Measurements from ENCODE around the gene FAM53B.

FAM53B gene

GRCh38 chr10:124742413-124743190 lies 1.6 kb downstream of the FAM53B start:
- no peaks in the 10 kb centered on the region for H3K36me3 ChIP-seq
- H3K9me3 ChIP-seq: no peaks in the 10 kb centered on the region
- peak overlapping the region; percentile 92 for H3K4me2 ChIP-seq
- peak overlapping the region; percentile 96 for H3K4me3 ChIP-seq
- peaks cover 50% of the 10 kb centered on the region for H4K20me1 ChIP-seq
- TF ChIP-seq Cebpa-rat (IDR thresholded peaks at IDR 0.05): no peak
- H3K27me3 ChIP-seq: no peaks in the 10 kb centered on the region
- H3K4me1 ChIP-seq: peaks cover 61% of the 10 kb centered on the region
- peak overlapping the region; percentile 93 for H3K27ac ChIP-seq
- peak overlapping the region; percentile 96 for H3K9ac ChIP-seq

DNA sequence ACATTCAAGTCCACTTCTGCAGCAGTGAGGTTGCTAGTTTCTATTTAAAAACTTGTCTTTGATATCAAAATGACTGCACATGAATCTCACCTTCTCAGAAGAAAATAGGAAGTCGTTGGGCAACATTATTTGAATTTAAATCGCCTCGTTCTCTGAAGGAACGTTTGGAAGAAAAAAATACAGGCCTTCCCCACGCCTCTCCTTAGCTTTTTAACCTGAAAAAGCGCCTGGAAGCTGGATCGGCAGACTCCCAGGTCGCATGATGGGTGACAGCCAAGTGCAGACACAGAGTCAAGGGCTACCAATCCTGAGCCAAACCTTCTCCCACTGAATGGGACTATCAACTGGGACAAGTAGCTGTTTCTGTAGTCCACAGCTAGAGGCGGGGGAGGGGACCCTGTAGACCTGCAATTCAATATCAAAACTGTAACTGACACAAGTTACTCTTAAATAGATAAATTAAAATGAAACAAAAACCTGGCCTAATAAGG lies 2.2 kb downstream of the FAM53B start:
- TF ChIP-seq Cebpa-rat (IDR thresholded peaks at IDR 0.05): no peak
- Histone ChIP-seq H3K4me1 (peaks cover 67% of the 10 kb centered on the region), H3K9me3 (no peaks in the 10 kb centered on the region), H4K20me1 (peaks cover 56% of the 10 kb centered on the region), H3K27ac (peak overlapping the region; percentile 93; the same call in 1 of the 2 replicates), H3K36me3 (no peaks in the 10 kb centered on the region), H3K9ac (peak overlapping the region; percentile 96), H3K27me3 (no peaks in the 10 kb centered on the region), H3K4me3 (peak overlapping the region; percentile 96), H3K4me2 (peak overlapping the region; percentile 92)

DNA sequence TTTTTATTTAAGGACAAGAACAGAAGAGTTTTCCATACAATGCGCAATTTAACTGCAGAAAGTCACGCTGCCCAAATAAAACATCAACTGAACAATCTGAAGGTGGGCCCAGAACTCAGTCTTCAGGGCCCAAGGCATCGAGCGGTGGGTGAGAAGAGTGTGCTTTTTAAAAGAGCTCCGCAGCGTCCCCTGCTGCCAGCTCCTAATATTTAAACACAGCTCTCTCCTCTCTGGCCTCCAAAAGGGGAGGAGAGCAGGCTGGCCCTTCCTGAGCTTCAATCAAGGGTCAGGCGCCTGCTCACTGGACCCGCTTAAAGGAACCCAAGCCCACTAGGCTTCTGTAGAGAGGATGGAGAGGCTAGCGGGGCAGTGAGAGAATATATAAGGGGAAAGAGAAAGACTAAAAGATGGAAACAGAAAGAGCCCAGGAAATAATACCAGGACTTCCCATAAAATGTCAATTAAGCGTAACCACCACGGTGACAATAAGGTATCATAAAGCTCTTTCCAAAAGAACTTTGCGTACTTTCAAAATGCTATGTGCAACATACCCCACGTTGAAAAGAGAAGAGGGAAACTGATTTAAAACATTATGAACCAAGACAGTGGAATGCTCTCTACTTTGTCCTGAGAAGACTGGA lies 2.8 kb downstream of the FAM53B start:
- Histone ChIP-seq H3K27me3 (no peaks in the 10 kb centered on the region), H3K36me3 (no peaks in the 10 kb centered on the region), H3K9me3 (no peaks in the 10 kb centered on the region), H3K9ac (peak overlapping the region; percentile 96), H3K4me1 (peaks cover 73% of the 10 kb centered on the region), H4K20me1 (peaks cover 62% of the 10 kb centered on the region), H3K27ac (peak overlapping the region; percentile 39; the same call in 1 of the 2 replicates), H3K4me3 (peak overlapping the region; percentile 96), H3K4me2 (peak overlapping the region; percentile 92)
- TF ChIP-seq Cebpa-rat (IDR thresholded peaks at IDR 0.05): no peak

DNA sequence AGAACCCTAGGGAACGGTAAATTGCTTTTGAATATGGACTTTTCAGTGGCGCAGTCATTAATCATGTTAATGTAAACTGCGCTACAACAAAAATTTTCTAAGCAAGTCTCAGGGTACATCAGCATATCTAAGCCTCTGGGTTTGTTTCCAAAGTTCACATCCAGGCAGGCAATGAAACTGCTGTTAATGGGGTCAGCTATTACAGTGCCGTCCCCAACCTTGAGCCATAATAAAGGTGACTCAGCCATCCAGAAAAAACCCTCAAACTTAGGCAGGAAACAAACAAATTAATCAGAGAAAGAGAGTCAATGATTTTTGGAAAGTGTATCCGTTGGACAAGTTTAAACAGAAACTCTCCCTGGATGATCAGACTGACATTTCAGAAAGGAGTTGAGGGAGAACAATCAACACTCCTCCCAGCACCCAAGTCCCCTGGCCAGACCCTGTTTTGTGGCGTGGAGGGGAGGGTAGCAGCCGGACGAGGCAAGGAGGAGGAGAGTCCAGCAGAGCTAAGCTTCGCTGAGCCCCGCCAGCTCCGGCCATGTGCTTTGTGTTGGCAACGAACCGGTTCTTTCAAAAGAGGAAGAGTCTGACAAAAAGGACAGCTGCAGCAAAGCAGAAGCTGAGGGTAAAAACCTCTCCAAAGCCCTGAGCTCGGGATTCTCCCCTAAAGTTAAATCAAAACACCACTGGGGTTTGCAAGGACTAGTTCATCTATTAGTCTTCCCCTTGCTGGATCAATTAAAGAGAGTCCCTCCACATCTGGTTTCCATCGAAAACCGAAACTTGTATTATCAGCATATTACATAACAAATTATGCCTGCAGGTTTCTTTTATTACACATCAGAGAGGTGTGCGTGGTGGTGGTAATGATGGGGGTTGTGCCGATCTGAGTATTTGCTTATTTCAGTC lies 3.6 kb downstream of the FAM53B start:
- Histone ChIP-seq H4K20me1 (peaks cover 70% of the 10 kb centered on the region), H3K27ac (peak overlapping the region; percentile 83), H3K36me3 (no peaks in the 10 kb centered on the region), H3K4me1 (peaks cover 80% of the 10 kb centered on the region), H3K9ac (peak overlapping the region; percentile 73), H3K4me3 (peak overlapping the region; percentile 96), H3K27me3 (no peaks in the 10 kb centered on the region), H3K9me3 (no peaks in the 10 kb centered on the region), H3K4me2 (peak overlapping the region; percentile 92)
- TF ChIP-seq Cebpa-rat (IDR thresholded peaks at IDR 0.05): no peak

DNA sequence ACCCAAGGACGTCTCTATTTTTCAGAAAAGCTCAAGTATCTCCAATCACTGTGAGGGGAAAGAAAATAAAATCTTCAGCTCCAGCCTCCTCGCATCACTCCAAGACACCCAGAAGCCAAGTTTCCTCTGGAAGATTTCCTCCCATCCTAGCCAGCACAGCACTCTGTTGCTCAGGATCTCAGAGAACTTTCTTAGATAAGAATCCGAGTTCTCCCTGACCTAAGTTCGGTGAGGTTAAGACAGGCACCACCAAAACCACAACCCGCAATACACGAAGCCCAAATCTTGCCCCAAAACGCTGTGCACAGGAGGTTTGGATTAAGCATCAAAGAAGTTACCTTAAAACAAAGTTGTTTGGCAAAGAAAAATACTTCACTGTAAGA lies 4.2 kb downstream of the FAM53B start:
- Histone ChIP-seq H3K36me3 (no peaks in the 10 kb centered on the region), H3K9me3 (no peaks in the 10 kb centered on the region), H4K20me1 (peaks cover 76% of the 10 kb centered on the region), H3K4me3 (no peak overlapping the region), H3K4me2 (peak overlapping the region; percentile 92), H3K27ac (peak overlapping the region; percentile 83), H3K9ac (peak overlapping the region; percentile 73), H3K4me1 (peaks cover 81% of the 10 kb centered on the region), H3K27me3 (no peaks in the 10 kb centered on the region)
- TF ChIP-seq Cebpa-rat (IDR thresholded peaks at IDR 0.05): no peak

DNA sequence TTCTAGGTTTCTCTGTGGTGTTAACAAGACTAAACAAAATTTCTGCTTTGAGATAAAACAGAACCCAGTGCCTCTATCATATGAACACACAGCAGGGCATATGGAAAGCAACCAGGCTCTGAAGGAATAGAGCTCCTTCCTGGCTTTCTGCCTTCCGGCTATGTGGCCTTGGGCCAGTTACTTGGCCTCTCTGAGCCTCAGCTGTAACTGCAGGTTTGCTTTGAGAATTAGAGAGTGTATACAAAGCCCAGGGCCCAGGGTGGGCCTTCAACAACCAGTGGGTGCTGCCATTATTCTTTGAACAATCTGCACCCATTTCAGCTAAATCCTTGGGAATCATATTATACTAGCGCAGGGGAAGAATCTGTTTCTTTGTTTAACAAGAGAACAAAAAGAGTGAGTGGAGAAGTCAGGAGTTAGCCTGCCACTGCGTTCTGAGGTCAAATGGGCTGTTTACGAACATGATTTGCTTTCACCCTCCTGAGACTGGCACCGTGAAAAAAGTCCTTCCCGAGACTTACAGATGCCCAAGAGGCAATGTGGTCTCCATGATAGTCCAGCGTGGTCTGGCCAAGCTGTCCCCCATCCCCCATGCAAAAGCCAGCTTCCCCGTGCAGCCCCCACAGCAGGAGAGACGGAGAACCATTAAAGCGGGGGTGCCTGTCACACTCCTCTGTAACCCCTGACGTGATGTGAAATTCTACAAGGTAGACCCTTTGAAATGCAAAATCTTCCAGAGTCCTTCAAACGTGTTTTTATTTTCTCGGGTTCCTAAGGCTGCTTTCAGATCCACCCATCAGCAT lies 4.9 kb downstream of the FAM53B start:
- Histone ChIP-seq H3K4me1 (peaks cover 84% of the 10 kb centered on the region), H3K4me2 (peak overlapping the region; percentile 92), H3K36me3 (no peaks in the 10 kb centered on the region), H3K9ac (peak overlapping the region; percentile 73), H3K27me3 (no peaks in the 10 kb centered on the region), H4K20me1 (peaks cover 83% of the 10 kb centered on the region), H3K4me3 (no peak overlapping the region), H3K27ac (peak overlapping the region; percentile 83; the same call in 1 of the 2 replicates), H3K9me3 (no peaks in the 10 kb centered on the region)
- no peak for TF ChIP-seq Cebpa-rat (IDR thresholded peaks at IDR 0.05)

DNA sequence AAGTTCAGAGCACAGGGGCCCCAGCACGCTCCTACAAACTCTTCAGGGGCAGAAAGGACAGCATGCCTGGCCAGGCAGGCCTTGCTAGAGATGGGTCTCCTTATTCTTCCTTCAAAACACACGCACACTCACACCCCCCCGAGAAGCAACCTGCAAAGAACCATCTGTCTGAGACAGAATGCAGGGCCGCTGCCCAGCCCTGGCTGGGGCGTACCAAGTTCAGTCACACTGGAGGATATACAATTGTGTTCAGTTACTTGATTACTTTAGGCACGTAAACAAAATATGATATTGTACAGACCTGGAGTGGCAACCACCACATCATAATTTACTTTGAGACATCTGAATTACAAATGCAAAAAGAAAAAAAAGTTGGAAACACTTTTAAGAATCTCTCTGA lies 5.7 kb downstream of the FAM53B start:
- Histone ChIP-seq H3K4me2 (peak overlapping the region; percentile 92), H3K4me3 (no peak overlapping the region), H3K36me3 (no peaks in the 10 kb centered on the region), H3K27me3 (no peaks in the 10 kb centered on the region), H3K27ac (no peak overlapping the region; the same call in 1 of the 2 replicates), H4K20me1 (peaks cover 92% of the 10 kb centered on the region), H3K4me1 (peaks cover 92% of the 10 kb centered on the region), H3K9me3 (no peaks in the 10 kb centered on the region), H3K9ac (peak overlapping the region; percentile 54; the same call in 1 of the 2 replicates)
- no peak for TF ChIP-seq Cebpa-rat (IDR thresholded peaks at IDR 0.05)

- Histone ChIP-seq H4K20me1 (peaks cover 99% of the 10 kb centered on the region), H3K4me2 (peak overlapping the region; percentile 92), H3K36me3 (no peaks in the 10 kb centered on the region), H3K4me1 (peaks cover 100% of the 10 kb centered on the region), H3K27me3 (no peaks in the 10 kb centered on the region), H3K27ac (peak overlapping the region; percentile 38), H3K4me3 (no peak overlapping the region), H3K9me3 (no peaks in the 10 kb centered on the region), H3K9ac (no peak overlapping the region; the same call in 1 of the 2 replicates)
- TF ChIP-seq Cebpa-rat (IDR thresholded peaks at IDR 0.05): no peak
Observed at GRCh38 chr10:124737708-124738107, 6.5 kb downstream of the FAM53B start.
